GM12878 (cell line): Measurements from ENCODE around the gene IQSEC2.

Experiments used
- CTCF ChIP-seq, 3 experiments: IDR thresholded peaks in 2 of 3; conservative IDR thresholded peaks in 1 of 3; 2 replicates each; pipeline ENCODE4 v1.5.1; 2011; ENCODE audit warnings: low read depth in 3 of 3, low read length in 3 of 3, mild to moderate bottlenecking in 3 of 3, control low read depth in 2 of 3, moderate library complexity in 2 of 3, inconsistent platforms in 1 of 3, mixed read lengths in 1 of 3; ENCODE audit not compliant: control insufficient read depth in 2 of 3, insufficient read depth in 1 of 3; ENCODE audit errors: extremely low read depth in 1 of 3
- EZH2 ChIP-seq: IDR thresholded peaks from 2 replicates; pipeline ENCODE4 v1.6.1; 2012; ENCODE audit warnings: low read depth, mild to moderate bottlenecking, control low read depth, inconsistent platforms, low read length, borderline replicate concordance; ENCODE audit not compliant: control insufficient read depth
- HDAC2 ChIP-seq: fragments of 200-600 bp; sonication (generic); IDR thresholded peaks from 2 replicates; pipeline ENCODE4 v1.6.1; 2017
- RBBP5 ChIP-seq: fragments of 200-600 bp; sonication (generic); conservative IDR thresholded peaks from 2 replicates; pipeline ENCODE4 v1.6.1; 2016
- RFX5 ChIP-seq: IDR thresholded peaks from 2 replicates; pipeline ENCODE4 v1.6.1; 2011; ENCODE audit warnings: low read depth, low read length, improper control_type of control experiment
- SP1 ChIP-seq: IDR thresholded peaks from one replicate; pipeline ENCODE4 v1.6.1; 2011; ENCODE audit warnings: low read depth, low read length
- TCF12 ChIP-seq: IDR thresholded peaks from 2 replicates; pipeline ENCODE4 v1.6.1; 2011; ENCODE audit warnings: low read depth, mild to moderate bottlenecking, low read length
- ZNF24 ChIP-seq: fragments of 450-650 bp; IDR thresholded peaks from 2 replicates; pipeline ENCODE4 v1.6.1; 2017; ENCODE audit warnings: antibody characterized with exemption, mild to moderate bottlenecking

DNA sequence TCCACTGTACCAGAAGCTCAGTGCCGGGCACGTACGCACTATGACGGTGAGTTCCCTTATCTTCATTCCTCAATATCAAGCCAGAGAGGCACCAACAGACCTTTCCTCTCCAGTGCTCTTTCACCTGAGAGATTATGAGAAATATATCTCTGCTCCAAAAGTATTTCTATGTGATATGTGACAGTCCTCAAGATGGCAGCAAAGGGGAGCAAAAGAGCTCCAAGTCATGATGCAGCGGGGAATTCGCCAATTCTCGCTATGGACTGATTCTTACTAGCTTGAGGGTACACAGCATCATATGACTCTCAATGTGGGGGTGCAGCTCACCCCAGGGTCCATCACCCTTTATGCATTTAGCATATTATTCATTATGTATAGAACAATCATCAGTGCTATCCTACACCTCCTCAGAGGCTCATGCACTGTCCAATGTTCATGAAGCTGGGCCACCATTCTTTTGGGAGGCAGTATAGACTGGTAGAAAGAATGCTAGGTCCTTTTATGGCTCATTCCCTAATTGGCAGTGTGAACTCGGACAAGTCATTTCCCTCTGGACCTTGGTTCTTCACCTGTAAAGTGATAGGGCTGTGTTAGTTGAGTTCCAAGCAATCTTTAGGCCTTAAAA lies 12.8 kb upstream of the IQSEC2 start:
- no peak for TF ChIP-seq TCF12
- no peak for TF ChIP-seq EZH2
- TF ChIP-seq CTCF (IDR thresholded peaks at IDR 0.05 in 2 of 3, conservative IDR thresholded peaks at IDR 0.05 in 1 of 3; ENCODE audit: control insufficient read depth in 2 of 3, extremely low read depth in 1 of 3, insufficient read depth in 1 of 3, low read depth in 3 of 3, low read length in 3 of 3), result peak in 2 of 3 experiments; percentile 10 to 31; a peak in 3 of 6 replicates
- no peak for TF ChIP-seq ZNF24
- TF ChIP-seq SP1, result no peak
- no peak for TF ChIP-seq RBBP5
- no peak for TF ChIP-seq HDAC2
- TF ChIP-seq RFX5, result no peak
